Measurements from ENCODE around the gene MOG. TPM values are rescaled to one million over a fixed set of nuclear protein-coding genes. Genes with fewer than 3 reads are reported as not detected.

MOG gene
- total and polyA plus RNA-seq, 4 donors = not detected

DNA sequence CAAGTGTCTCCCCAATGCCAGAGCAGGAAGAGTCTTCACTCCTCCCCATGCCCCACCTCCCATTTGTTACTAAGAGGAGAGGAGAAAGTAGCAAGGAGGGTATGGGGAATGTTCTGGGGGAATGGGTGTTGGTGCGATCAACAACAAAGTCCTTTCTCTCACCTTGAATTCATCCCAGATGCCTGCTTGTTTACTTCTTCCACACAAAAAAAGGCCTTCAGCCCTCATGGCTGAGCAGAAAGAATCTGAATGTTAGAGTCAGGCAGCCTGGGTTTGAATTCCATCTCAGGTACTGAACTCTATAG is 9.9 kb downstream of the MOG start:
- no peak overlapping the region for H3K4me3 ChIP-seq (ENCODE audit: low read depth in 1 of 3, low read length in 3 of 3)
- no peak for DNase-seq (ENCODE audit: low spot score)
- TF ChIP-seq ZBTB33 (IDR thresholded peaks at IDR 0.05) (no peak), FOXA1 (IDR thresholded peaks at IDR 0.05) (no peak), SP1 (IDR thresholded peaks at IDR 0.05) (no peak), EGR1 (IDR thresholded peaks at IDR 0.05; ENCODE audit: low read depth in 2 of 2) (no peak), TAF1 (conservative IDR thresholded peaks at IDR 0.05) (no peak), JUND (IDR thresholded peaks at IDR 0.05) (no peak), NR2F2 (IDR thresholded peaks at IDR 0.05) (no peak), GABPA (IDR thresholded peaks at IDR 0.05 in 1 of 2, conservative IDR thresholded peaks at IDR 0.05 in 1 of 2) (no peak), RAD21 (IDR thresholded peaks at IDR 0.05) (no peak), FOXA2 (IDR thresholded peaks at IDR 0.05) (no peak), YY1 (IDR thresholded peaks at IDR 0.05) (no peak), RXRA (IDR thresholded peaks at IDR 0.05) (no peak), ATF3 (IDR thresholded peaks at IDR 0.05) (no peak), HNF4A (conservative IDR thresholded peaks at IDR 0.05) (no peak), MAX (IDR thresholded peaks at IDR 0.05) (no peak), CTCF (IDR thresholded peaks at IDR 0.05; ENCODE audit: low read depth, low read length, missing input control) (no peak), HNF4G (IDR thresholded peaks at IDR 0.05) (no peak)
- TF ChIP-seq, protein P1, sequence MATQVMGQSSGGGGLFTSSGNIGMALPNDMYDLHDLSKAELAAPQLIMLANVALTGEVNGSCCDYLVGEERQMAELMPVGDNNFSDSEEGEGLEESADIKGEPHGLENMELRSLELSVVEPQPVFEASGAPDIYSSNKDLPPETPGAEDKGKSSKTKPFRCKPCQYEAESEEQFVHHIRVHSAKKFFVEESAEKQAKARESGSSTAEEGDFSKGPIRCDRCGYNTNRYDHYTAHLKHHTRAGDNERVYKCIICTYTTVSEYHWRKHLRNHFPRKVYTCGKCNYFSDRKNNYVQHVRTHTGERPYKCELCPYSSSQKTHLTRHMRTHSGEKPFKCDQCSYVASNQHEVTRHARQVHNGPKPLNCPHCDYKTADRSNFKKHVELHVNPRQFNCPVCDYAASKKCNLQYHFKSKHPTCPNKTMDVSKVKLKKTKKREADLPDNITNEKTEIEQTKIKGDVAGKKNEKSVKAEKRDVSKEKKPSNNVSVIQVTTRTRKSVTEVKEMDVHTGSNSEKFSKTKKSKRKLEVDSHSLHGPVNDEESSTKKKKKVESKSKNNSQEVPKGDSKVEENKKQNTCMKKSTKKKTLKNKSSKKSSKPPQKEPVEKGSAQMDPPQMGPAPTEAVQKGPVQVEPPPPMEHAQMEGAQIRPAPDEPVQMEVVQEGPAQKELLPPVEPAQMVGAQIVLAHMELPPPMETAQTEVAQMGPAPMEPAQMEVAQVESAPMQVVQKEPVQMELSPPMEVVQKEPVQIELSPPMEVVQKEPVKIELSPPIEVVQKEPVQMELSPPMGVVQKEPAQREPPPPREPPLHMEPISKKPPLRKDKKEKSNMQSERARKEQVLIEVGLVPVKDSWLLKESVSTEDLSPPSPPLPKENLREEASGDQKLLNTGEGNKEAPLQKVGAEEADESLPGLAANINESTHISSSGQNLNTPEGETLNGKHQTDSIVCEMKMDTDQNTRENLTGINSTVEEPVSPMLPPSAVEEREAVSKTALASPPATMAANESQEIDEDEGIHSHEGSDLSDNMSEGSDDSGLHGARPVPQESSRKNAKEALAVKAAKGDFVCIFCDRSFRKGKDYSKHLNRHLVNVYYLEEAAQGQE (IDR thresholded peaks at IDR 0.05) = no peak
- no peaks in the 10 kb centered on the region for H3K36me3 ChIP-seq (ENCODE audit: control insufficient read depth in 4 of 4, insufficient read depth in 3 of 4, low read depth in 1 of 4, low read length in 3 of 4)
- 89% methylated on average over 1 of the region's 1 CpG for WGBS
- H3K27ac ChIP-seq (ENCODE audit: low read depth in 1 of 2, low read length in 2 of 2) = no peak overlapping the region
- no peaks in the 10 kb centered on the region for H3K4me1 ChIP-seq (ENCODE audit: control insufficient read depth in 4 of 4, insufficient read depth in 4 of 4, low read length in 3 of 4)
- peaks cover 0 to 5% (median 0%) of the 10 kb centered on the region in 4 donors for H3K27me3 ChIP-seq (ENCODE audit: control insufficient read depth in 4 of 4, insufficient read depth in 4 of 4, low read length in 3 of 4)
- H3K9ac ChIP-seq (ENCODE audit: low read depth in 1 of 2, low read length in 2 of 2) = no peak overlapping the region
- no peaks in the 10 kb centered on the region for H3K9me3 ChIP-seq (ENCODE audit: control insufficient read depth in 4 of 4, low read length in 3 of 4)

Measured in liver (tissue), 9 donors.